A549 treated with DMSO at 1 μM for 4 hours (cell line): ENCODE results near the gene PRR23A. TPM values are rescaled to one million over a fixed set of nuclear protein-coding genes. Genes with fewer than 3 reads are reported as not detected.

ENCODE experiments used
- total RNA-seq: library from RNA; stranded (reverse); fragments of 200-300 nt; extraction: Qiagen RNA extraction; gene quantifications from 5 replicates; pipeline ENCODE4 v1.2.3, GENCODE V29; 2022; ENCODE audit warnings: low read depth

The PRR23A gene
- total RNA-seq, result not detected in 5 replicates

DNA sequence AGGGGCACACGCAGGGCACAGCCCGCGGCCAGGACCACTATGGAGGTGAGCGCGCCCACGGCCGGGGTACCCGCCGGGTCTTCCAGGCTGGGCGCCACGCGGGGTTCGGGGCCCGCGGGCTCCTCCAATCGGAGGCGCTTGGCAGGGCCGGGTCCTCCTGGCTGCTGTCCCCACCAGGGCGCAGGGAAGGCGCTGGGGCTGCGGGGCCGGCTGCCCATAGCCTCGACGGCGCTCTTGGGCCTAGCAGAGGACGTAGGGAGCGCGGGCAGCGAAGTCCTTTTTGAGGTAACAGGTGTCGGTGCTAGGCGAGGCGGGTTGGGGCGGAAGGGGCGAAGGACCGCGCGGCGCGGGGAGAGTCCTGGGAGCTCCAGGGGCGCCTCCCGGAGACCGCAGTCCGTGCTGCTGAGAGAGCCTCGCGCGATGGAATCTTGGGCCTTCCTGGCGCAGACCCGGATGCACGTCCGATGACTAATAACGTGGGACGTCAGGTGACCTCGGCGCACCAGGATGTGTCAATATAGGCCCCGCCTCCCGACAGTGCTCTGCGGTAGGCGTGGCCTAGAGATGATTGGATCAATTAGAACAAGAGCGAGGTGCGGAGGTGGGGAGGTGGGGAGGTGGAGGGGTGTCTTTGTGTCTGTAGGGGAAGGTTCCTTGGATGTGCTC lies at the start of gene PRR23A:
Gene PRR23A (minus strand): TSS at position 218 of the 666 bp plus-strand sequence. CDS start 0 bp downstream, at position 218.

DNA sequence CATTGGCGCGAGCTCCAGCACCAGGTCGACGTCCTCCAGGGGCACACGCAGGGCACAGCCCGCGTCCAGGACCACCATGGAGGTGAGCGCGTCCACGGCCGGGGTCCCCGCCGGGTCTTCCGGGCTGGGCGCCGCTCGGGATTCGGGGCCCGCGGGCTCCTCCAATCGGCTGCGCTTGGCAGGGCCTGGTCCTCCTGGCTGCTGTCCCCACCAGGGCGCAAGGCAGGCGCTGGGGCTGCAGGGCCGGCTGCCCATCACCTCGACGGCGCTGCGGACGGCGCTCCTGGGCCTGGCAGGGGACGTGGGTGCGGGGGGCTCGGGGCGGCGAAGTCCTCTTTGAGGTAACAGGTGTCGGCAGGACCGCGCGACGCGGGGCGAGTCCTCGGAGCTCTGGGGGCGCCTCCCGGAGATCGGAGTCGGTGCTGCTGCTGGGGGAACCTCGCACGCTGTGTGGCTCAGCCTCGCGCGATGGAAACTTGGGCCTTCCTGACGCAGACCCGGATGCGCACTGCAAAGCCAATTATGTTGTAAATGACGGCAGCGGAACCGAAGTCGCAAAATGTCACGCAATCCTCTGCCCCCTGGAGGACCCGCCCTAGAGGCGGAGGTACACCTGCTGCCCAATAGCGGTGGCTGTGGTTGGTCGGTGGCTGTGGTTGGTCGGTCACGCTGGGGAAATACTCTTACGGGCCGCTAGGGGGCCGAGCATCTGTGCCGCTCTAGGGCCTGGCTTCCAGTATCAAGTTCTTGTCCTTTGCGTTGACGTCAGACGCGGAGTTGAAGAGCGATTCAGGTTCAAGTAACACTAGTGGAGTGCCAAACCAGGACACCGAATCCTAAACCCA lies 38.5 kb upstream of the PRR23A start, which contains the start of gene PRR23C:
Gene PRR23C (minus strand): TSS at position 527 of the 845 bp plus-strand sequence. CDS start 272 bp downstream, at position 255.

DNA sequence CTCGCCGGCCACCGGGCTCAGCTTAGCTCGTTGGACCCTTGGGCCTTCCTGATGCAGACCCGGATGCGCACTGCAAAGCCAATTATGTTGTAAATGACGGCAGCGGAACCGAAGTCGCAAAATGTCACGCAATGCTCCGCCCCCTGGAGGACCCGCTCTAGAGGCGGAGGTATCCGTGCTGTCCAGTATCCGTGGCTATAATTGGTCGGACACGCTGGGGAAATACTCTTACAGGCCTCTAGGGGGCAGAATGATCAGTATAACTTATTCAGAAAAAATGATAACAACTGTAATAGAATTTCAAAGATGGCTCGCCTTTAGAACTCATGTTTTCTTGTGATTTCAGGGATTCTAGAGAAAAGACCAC lies 14.8 kb upstream of the PRR23A start, which contains the start of gene PRR23B:
Gene PRR23B (minus strand): TSS at position 59 of the 367 bp plus-strand sequence. CDS start 265 bp downstream, outside the sequence.

Other genes starting within 250 kb of the PRR23A start
- gene PIK3CB, start 171.3 kb downstream of the PRR23A start, total RNA-seq, result 15.8 to 21.5 TPM (median 19.6 TPM) in 5 replicates
- gene FOXL2, start 59.1 kb downstream of the PRR23A start, total RNA-seq, result 3.4 to 4.9 TPM (median 4.6 TPM) in 5 replicates
- 0.90 to 1.5 TPM (median 1.3 TPM) in 5 replicates for gene FOXL2NB, start 59.1 kb downstream of the PRR23A start, total RNA-seq
- not detected in 5 replicates for gene PRR23B, start 14.7 kb upstream of the PRR23A start, total RNA-seq
- not detected in 5 replicates for gene PRR23C, start 38.6 kb upstream of the PRR23A start, total RNA-seq